NB4 (cell line): ENCODE measurements around the gene RAF1.

Experiments
- MAX ChIP-seq: IDR thresholded peaks from 2 replicates; pipeline ENCODE4 v1.6.1; 2011; ENCODE audit warnings: low read depth, low read length
- MYC ChIP-seq: IDR thresholded peaks from 2 replicates; pipeline ENCODE4 v1.6.1; 2011; ENCODE audit warnings: low read depth, low read length
- POLR2A ChIP-seq: IDR thresholded peaks from 2 replicates; pipeline ENCODE4 v1.6.1; 2011; ENCODE audit warnings: mild to moderate bottlenecking; ENCODE audit not compliant: insufficient read length; ENCODE audit errors: extremely low read depth
- TF ChIP-seq, protein P1 (sequence below): IDR thresholded peaks from one replicate; pipeline ENCODE4 v1.5.1; 2012; ENCODE audit warnings: low read depth, low read length

DNA sequence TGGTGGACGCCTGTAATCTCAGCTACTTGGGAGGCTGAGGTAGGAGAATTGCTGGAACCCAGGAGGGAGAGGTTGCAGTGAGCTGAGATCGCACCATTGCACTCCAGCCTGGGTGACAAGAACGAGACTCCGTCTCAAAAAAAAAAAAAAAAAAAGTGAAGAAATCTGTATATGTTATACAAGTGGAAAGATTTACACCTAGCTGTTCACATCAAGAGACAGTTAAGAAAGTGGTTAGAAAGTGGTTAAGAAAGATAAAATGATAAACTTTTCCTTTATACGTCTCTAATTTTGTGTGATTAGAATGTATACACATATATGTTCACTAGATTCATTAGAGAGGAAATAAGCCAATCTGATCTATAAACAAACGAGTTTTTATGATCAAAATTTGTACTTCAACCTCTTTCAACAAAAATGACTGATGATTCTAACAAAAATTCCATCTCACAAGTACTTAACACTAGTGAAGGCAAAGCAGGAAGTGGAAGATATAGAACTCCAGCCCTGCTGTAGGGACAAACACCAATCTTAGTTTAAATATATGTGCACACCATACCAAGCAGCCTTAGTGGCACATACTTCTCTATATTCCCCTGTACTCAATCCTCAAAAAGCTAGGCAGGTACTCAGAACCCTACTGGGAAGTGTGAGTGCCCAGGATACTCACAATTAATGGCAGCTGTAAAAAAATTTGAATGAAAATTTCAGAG is 51.2 kb downstream of the RAF1 start:
- TF ChIP-seq, protein P1, sequence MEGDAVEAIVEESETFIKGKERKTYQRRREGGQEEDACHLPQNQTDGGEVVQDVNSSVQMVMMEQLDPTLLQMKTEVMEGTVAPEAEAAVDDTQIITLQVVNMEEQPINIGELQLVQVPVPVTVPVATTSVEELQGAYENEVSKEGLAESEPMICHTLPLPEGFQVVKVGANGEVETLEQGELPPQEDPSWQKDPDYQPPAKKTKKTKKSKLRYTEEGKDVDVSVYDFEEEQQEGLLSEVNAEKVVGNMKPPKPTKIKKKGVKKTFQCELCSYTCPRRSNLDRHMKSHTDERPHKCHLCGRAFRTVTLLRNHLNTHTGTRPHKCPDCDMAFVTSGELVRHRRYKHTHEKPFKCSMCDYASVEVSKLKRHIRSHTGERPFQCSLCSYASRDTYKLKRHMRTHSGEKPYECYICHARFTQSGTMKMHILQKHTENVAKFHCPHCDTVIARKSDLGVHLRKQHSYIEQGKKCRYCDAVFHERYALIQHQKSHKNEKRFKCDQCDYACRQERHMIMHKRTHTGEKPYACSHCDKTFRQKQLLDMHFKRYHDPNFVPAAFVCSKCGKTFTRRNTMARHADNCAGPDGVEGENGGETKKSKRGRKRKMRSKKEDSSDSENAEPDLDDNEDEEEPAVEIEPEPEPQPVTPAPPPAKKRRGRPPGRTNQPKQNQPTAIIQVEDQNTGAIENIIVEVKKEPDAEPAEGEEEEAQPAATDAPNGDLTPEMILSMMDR: no peak
- TF ChIP-seq POLR2A: no peak
- TF ChIP-seq MYC: no peak
- TF ChIP-seq MAX: no peak
